ENCODE data around the gene ANGEL1. TPM values are rescaled to one million over a fixed set of nuclear protein-coding genes. Genes with fewer than 3 reads are reported as not detected.

Gene ANGEL1
- total and polyA plus RNA-seq, 2 donors (not counting 1 experiment from before 2014, with no cell fraction given): 6.6 to 8.4 TPM

DNA sequence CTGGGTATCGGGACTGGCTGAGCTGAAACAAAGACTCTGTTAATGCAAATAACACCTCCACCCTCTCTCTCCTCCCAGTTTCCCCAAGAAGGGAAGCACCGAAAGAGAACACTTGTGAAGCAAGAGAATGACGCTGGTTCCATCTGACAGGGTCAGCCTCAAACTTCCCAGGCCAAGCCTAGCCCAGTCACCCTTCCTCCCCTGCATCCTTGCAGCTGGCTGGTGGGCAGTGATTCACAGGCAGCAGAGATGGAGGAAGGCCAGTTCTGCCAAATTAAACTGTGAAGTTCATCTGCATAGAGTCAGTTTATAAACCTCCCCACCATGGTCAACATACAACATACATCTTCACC lies 16.3 kb upstream of the ANGEL1 start:
- H2AFZ ChIP-seq (ENCODE audit: low read length): no peak overlapping the region

DNA sequence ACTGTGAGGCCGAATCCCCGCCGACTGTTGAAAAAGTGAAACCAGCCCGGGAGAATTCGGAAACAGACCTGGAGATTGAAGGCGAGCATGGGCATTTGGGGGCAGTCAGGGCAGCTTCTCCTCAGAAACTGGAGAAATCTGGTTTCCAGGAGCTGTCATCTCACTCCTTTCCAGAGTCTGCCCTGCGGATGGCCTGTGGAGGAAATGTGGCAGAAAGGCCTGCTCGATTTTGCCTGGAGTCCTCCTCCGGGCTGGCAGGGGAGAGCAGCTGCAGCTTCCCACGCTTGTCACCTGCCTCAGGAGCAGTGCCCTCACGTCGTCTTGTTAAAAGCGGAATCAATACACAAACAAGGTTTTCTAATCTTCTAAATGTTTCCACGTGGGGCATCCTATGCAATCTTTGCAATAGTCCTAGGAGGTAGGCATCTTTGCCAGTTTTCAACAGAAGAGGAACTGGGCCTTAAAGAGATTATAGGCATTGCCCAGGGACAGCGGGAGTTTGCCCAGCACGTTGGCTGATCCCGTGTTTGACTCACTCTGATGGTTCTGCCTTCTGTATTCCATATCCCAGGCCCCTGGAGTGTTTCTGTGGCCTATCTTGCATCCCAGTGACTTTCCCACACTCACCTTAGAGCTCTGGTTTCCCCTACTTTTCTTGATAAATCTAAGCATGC lies 15.8 kb upstream of the ANGEL1 start:
- H2AFZ ChIP-seq (ENCODE audit: low read length): peak overlapping the region; percentile 16

More for the DNA sequence above, 16.3 kb upstream of the ANGEL1 start:
- Histone ChIP-seq H3K36me3 (ENCODE audit: control insufficient read depth, insufficient read depth, low read length) (no peaks in the 10 kb centered on the region), H3K79me2 (ENCODE audit: control insufficient read depth, insufficient read depth, low read length) (no peaks in the 10 kb centered on the region), H3K4me3 (replicated peaks in 1 of 4; ENCODE audit: control extremely low read depth in 1 of 4, insufficient read depth in 1 of 4, low read depth in 3 of 4, low read length in 4 of 4) (no peak overlapping the region), H3K4me2 (ENCODE audit: extremely low read depth, insufficient read depth, low read length) (no peak overlapping the region), H3K4me1 (ENCODE audit: control insufficient read depth, extremely low read depth, insufficient read depth, low read length) (no peaks in the 10 kb centered on the region), H3K27me3 (ENCODE audit: control insufficient read depth, insufficient read depth, low read length) (peaks cover 11% of the 10 kb centered on the region), H3K27ac (ENCODE audit: insufficient read depth, low read length) (no peak overlapping the region), H3K9me3 (ENCODE audit: control insufficient read depth, insufficient read depth, low read depth, low read length) (no peaks in the 10 kb centered on the region), H4K20me1 (ENCODE audit: control insufficient read depth, extremely low read depth, insufficient read depth, low read length) (no peaks in the 10 kb centered on the region), H3K9ac (ENCODE audit: insufficient read depth, low read length) (no peak overlapping the region)
- TF ChIP-seq, protein P1, sequence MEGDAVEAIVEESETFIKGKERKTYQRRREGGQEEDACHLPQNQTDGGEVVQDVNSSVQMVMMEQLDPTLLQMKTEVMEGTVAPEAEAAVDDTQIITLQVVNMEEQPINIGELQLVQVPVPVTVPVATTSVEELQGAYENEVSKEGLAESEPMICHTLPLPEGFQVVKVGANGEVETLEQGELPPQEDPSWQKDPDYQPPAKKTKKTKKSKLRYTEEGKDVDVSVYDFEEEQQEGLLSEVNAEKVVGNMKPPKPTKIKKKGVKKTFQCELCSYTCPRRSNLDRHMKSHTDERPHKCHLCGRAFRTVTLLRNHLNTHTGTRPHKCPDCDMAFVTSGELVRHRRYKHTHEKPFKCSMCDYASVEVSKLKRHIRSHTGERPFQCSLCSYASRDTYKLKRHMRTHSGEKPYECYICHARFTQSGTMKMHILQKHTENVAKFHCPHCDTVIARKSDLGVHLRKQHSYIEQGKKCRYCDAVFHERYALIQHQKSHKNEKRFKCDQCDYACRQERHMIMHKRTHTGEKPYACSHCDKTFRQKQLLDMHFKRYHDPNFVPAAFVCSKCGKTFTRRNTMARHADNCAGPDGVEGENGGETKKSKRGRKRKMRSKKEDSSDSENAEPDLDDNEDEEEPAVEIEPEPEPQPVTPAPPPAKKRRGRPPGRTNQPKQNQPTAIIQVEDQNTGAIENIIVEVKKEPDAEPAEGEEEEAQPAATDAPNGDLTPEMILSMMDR (conservative IDR thresholded peaks at IDR 0.05 in 1 of 2, IDR thresholded peaks at IDR 0.05 in 1 of 2; ENCODE audit: low read depth in 1 of 2, low read length in 2 of 2): no peak
- no peak for TF ChIP-seq EZH2 (IDR thresholded peaks at IDR 0.05; ENCODE audit: low read length, missing control alignments)
- no peak for DNase-seq (ENCODE audit: low read depth in 2 of 2)

DNA sequence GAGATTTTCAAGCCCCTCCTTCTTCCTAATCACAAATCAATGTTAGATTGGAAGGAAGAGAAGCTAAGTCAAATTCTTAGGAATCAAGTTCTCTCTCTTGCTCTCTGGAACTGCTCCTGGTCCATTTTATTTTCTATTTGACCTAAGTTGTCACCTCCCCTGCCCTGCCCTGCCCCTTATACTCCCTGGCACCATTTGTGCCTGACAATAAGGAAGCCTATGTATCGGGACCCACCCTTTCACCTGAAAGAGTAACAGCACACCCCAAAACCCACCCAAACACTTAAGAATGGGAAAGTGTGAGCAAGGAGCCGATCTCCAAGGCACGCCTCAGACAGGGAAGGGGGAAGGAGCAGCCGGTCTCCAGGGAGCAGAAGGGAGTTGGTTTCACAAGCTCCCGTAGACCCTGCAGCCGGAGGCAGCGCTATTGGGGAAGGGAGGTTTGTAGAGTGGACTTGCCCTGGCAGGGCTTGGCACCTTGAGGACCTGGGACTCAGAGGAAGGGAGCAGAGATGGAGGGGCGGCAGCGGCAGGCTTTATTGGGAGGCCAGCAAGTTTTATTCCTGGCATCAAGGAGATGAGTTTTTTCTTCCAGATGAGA lies 15.1 kb upstream of the ANGEL1 start:
- no peak overlapping the region for H3K9ac ChIP-seq (ENCODE audit: insufficient read depth, low read length)
- H3K4me2 ChIP-seq (ENCODE audit: extremely low read depth, insufficient read depth, low read length): peak overlapping the region; percentile 80
- no peaks in the 10 kb centered on the region for H3K4me1 ChIP-seq (ENCODE audit: control insufficient read depth, extremely low read depth, insufficient read depth, low read length)
- H3K27ac ChIP-seq (ENCODE audit: insufficient read depth, low read length): no peak overlapping the region
- no peaks in the 10 kb centered on the region for H3K36me3 ChIP-seq (ENCODE audit: control insufficient read depth, insufficient read depth, low read length)
- TF ChIP-seq, protein P1 (conservative IDR thresholded peaks at IDR 0.05 in 1 of 2, IDR thresholded peaks at IDR 0.05 in 1 of 2; ENCODE audit: low read depth in 1 of 2, low read length in 2 of 2): no peak
- no peak for TF ChIP-seq EZH2 (IDR thresholded peaks at IDR 0.05; ENCODE audit: low read length, missing control alignments)
- H2AFZ ChIP-seq (ENCODE audit: low read length): no peak overlapping the region
- peak overlapping the region in 3 of 4 experiments; percentile 17 to 40 (median 22) for H3K4me3 ChIP-seq (replicated peaks in 1 of 4; ENCODE audit: control extremely low read depth in 1 of 4, insufficient read depth in 1 of 4, low read depth in 3 of 4, low read length in 4 of 4)
- H4K20me1 ChIP-seq (ENCODE audit: control insufficient read depth, extremely low read depth, insufficient read depth, low read length): no peaks in the 10 kb centered on the region
- H3K9me3 ChIP-seq (ENCODE audit: control insufficient read depth, insufficient read depth, low read depth, low read length): no peaks in the 10 kb centered on the region
- no peak for DNase-seq (ENCODE audit: low read depth in 2 of 2)
- peaks cover 11% of the 10 kb centered on the region for H3K27me3 ChIP-seq (ENCODE audit: control insufficient read depth, insufficient read depth, low read length)
- H3K79me2 ChIP-seq (ENCODE audit: control insufficient read depth, insufficient read depth, low read length): no peaks in the 10 kb centered on the region

More for the DNA sequence above, 15.8 kb upstream of the ANGEL1 start:
- peak overlapping the region; percentile 80 for H3K4me2 ChIP-seq (ENCODE audit: extremely low read depth, insufficient read depth, low read length)
- H3K36me3 ChIP-seq (ENCODE audit: control insufficient read depth, insufficient read depth, low read length): no peaks in the 10 kb centered on the region
- H3K9me3 ChIP-seq (ENCODE audit: control insufficient read depth, insufficient read depth, low read depth, low read length): no peaks in the 10 kb centered on the region
- no peak overlapping the region for H3K9ac ChIP-seq (ENCODE audit: insufficient read depth, low read length)
- peaks cover 11% of the 10 kb centered on the region for H3K27me3 ChIP-seq (ENCODE audit: control insufficient read depth, insufficient read depth, low read length)
- no peaks in the 10 kb centered on the region for H3K79me2 ChIP-seq (ENCODE audit: control insufficient read depth, insufficient read depth, low read length)
- no peaks in the 10 kb centered on the region for H3K4me1 ChIP-seq (ENCODE audit: control insufficient read depth, extremely low read depth, insufficient read depth, low read length)
- no peak overlapping the region for H3K27ac ChIP-seq (ENCODE audit: insufficient read depth, low read length)
- TF ChIP-seq, protein P1 (conservative IDR thresholded peaks at IDR 0.05 in 1 of 2, IDR thresholded peaks at IDR 0.05 in 1 of 2; ENCODE audit: low read depth in 1 of 2, low read length in 2 of 2): no peak
- no peak for TF ChIP-seq EZH2 (IDR thresholded peaks at IDR 0.05; ENCODE audit: low read length, missing control alignments)
- H3K4me3 ChIP-seq (replicated peaks in 1 of 4; ENCODE audit: control extremely low read depth in 1 of 4, insufficient read depth in 1 of 4, low read depth in 3 of 4, low read length in 4 of 4): peak overlapping the region in 3 of 4 experiments; percentile 17 to 40 (median 22)
- no peak for DNase-seq (ENCODE audit: low read depth in 2 of 2)
- no peaks in the 10 kb centered on the region for H4K20me1 ChIP-seq (ENCODE audit: control insufficient read depth, extremely low read depth, insufficient read depth, low read length)
